K562 (cell line): ENCODE measurements around the gene CXCL9. TPM values are rescaled to one million over a fixed set of nuclear protein-coding genes. Genes with fewer than 3 reads are reported as not detected.
A peak's percentile ranks its signal among the peaks of the same experiment; 100 is the strongest.

Source experiments
- ATAC-seq: fragments of 200-7000 bp; cut with Tn5 transposase; 3 replicates; pipeline ENCODE4 v1.9.1; 2020; ENCODE audit warnings: moderate library complexity
- BruUV-seq: library from RNA; stranded (reverse); fragments of 400-500 nt; replicated peaks from 2 replicates; lab custom pipeline; 2021; lab: Mats Ljungman, UMichigan
- CTCF ChIA-PET: fragments of 300-600 bp; formaldehyde crosslinking; extraction: SDS; loops from one replicate; lab custom pipeline; 2021; ENCODE audit warnings: low intra/inter-chr PET ratio; lab: Yijun Ruan, JAX
- POLR2A ChIA-PET: fragments of 300-600, 350-650 bp; sonication (Branson Sonifier 250); formaldehyde crosslinking; extraction: SDS; loops from one replicate; lab custom pipeline; 2021; ENCODE audit warnings: antibody characterized with exemption, inconsistent platforms; lab: Yijun Ruan, JAX
- DNase-seq, 4 experiments: peaks; one replicate each; pipeline versions ENCODE4 v3.0.0 to v3.0.0-alpha.2; 2011 to 2018; ENCODE audit warnings: low spot score in 3 of 4, mixed read lengths in 3 of 4; ENCODE audit errors: extremely low read depth in 1 of 4
- FAIRE-seq: peaks from 2 replicates; lab custom pipeline; 2011; peaks lifted over from hg19 to GRCh38; lab: Jason Lieb, UNC
- H2AFZ ChIP-seq: 2 replicates; pipeline ENCODE4 v1.6.0; 2011; ENCODE audit warnings: low read depth, low read length, control low read depth, inconsistent platforms
- H3K27ac ChIP-seq: fragments of 200-600 bp; 3 replicates; pipeline ENCODE4 v1.8.0; 2011; ENCODE audit warnings: low read depth, mild to moderate bottlenecking, control low read depth, inconsistent platforms, low read length, moderate library complexity, mixed read lengths; ENCODE audit errors: extremely low read depth
- H3K27me3 ChIP-seq, 2 experiments: fragments of 300-600 bp in 1 of 2; 2 replicates in 1 of 2; 3 replicates in 1 of 2; pipeline versions ENCODE4 v1.6.0 to v1.8.0; 2011; ENCODE audit warnings: inconsistent platforms in 2 of 2, low read length in 2 of 2, mild to moderate bottlenecking in 1 of 2, mixed read lengths in 1 of 2, moderate library complexity in 1 of 2; ENCODE audit not compliant: control insufficient read depth in 2 of 2, insufficient read depth in 2 of 2
- H3K36me3 ChIP-seq: fragments of 300-600 bp; 3 replicates; pipeline ENCODE4 v1.8.0; 2011; ENCODE audit warnings: mild to moderate bottlenecking, low read length, inconsistent platforms; ENCODE audit not compliant: control insufficient read depth, insufficient read depth
- H3K4me1 ChIP-seq, 2 experiments: fragments of 200-600 bp in 1 of 2; replicated peaks in 1 of 2; 2 replicates in 1 of 2; 3 replicates in 1 of 2; pipeline versions ENCODE4 v1.5.1 to v1.8.0; 2011; ENCODE audit warnings: inconsistent platforms in 2 of 2, low read length in 2 of 2, mild to moderate bottlenecking in 1 of 2, mixed read lengths in 1 of 2, moderate library complexity in 1 of 2; ENCODE audit not compliant: control insufficient read depth in 2 of 2, insufficient read depth in 2 of 2
- H3K4me2 ChIP-seq: 2 replicates; pipeline ENCODE4 v1.6.1; 2011; ENCODE audit warnings: low read length, control low read depth, inconsistent platforms, mixed read lengths; ENCODE audit not compliant: insufficient read depth
- H3K4me3 ChIP-seq: fragments of 200-600 bp; sonication (generic), shearing (Covaris generic); 2 replicates; pipeline ENCODE4 v1.5.1; 2016; ENCODE audit warnings: control low read depth, inconsistent platforms
- H3K79me2 ChIP-seq: fragments of 200-600 bp; 3 replicates; pipeline ENCODE4 v1.8.0; 2011; ENCODE audit warnings: low read length, inconsistent platforms; ENCODE audit not compliant: control insufficient read depth, insufficient read depth
- H3K9ac ChIP-seq, 2 experiments: 2 replicates each; pipeline versions ENCODE4 v1.6.0 to v1.6.1; 2011; ENCODE audit warnings: low read depth in 2 of 2, low read length in 2 of 2, control low read depth in 1 of 2, inconsistent platforms in 1 of 2, mild to moderate bottlenecking in 1 of 2, mixed read lengths in 1 of 2; ENCODE audit not compliant: insufficient read depth in 1 of 2
- H3K9me1 ChIP-seq: one replicate; pipeline ENCODE4 v1.6.0; 2011; ENCODE audit warnings: inconsistent platforms, mild to moderate bottlenecking, low read length, moderate library complexity; ENCODE audit not compliant: control insufficient read depth, insufficient read depth
- H3K9me3 ChIP-seq: replicated peaks from 2 replicates; pipeline ENCODE4 v1.5.1; 2011; ENCODE audit warnings: low read depth, low read length, inconsistent platforms; ENCODE audit not compliant: control insufficient read depth, insufficient read depth
- H4K20me1 ChIP-seq: replicated peaks from 2 replicates; pipeline ENCODE4 v1.6.1; 2011; ENCODE audit warnings: low read length, inconsistent platforms, mixed read lengths; ENCODE audit not compliant: control insufficient read depth, insufficient read depth
- ESRRA ChIP-seq: fragments of 450-650 bp; IDR thresholded peaks from 2 replicates; pipeline ENCODE4 v1.6.1; 2014; ENCODE audit warnings: low read depth, mild to moderate bottlenecking, moderate library complexity, borderline replicate concordance
- ETV6 ChIP-seq, 3 experiments: fragments of 150-350 bp in 1 of 3; sonication (generic) in 1 of 3; formaldehyde crosslinking in 1 of 3; IDR thresholded peaks; 2 replicates each; pipeline versions ENCODE4 v1.6.1 to v1.8.0; 2014 to 2022; ENCODE audit warnings: borderline replicate concordance in 2 of 3, low read depth in 2 of 3, antibody characterized with exemption in 1 of 3, low read length in 1 of 3, mild to moderate bottlenecking in 1 of 3, missing genetic modification reagents in 1 of 3
- MGA ChIP-seq: fragments of 450-650 bp; IDR thresholded peaks from 2 replicates; pipeline ENCODE4 v1.6.1; 2016; ENCODE audit warnings: mild to moderate bottlenecking, moderate library complexity
- SMAD4 ChIP-seq: fragments of 250-450 bp; sonication (Bioruptor Pico); conservative IDR thresholded peaks from 2 replicates; pipeline ENCODE4 v1.8.0; 2021; ENCODE audit warnings: inconsistent platforms, mild to moderate bottlenecking, moderate library complexity
- ZNF217 ChIP-seq: sonication (generic); formaldehyde crosslinking; IDR thresholded peaks from 2 replicates; pipeline ENCODE4 v1.8.0; 2022; ENCODE audit warnings: mild to moderate bottlenecking, missing genetic modification reagents
- WGBS: fragments of 100-300 bp; shearing (Covaris generic); methylation state at CpG from one replicate; pipeline ENCODE4 v1.1.6; 2016; ENCODE audit warnings: low coverage, mixed read lengths; ENCODE audit not compliant: insufficient coverage; ENCODE audit errors: missing lambda C conversion rate; 5-methylcytosine and 5-hydroxymethylcytosine counted together
- in situ Hi-C: fragments of 300-500 bp; cut with MboI; formaldehyde crosslinking; loops from 4 replicates; pipeline ENCODE4 v1.15.0; 2018; ENCODE audit warnings: inconsistent platforms, mixed read lengths
- intact Hi-C: fragments of 100-400 bp; cut with micrococcal nuclease; formaldehyde crosslinking; loops from 2 replicates; pipeline ENCODE4 v1.14.2; 2022
- polyA plus RNA-seq, 8 experiments: library from polyadenylated mRNA; depleted of rRNA in 4 of 8; stranded (reverse) in 5 of 8; unstranded in 3 of 8; fragments of >200 nt; fragmentation: Nextera tagmentation in 2 of 8; fragmentation: Illumina TruSeq in 1 of 8; extraction: Ambion mirVana in 2 of 8; extraction: Trizol in 1 of 8; gene quantifications; 2 replicates each; pipeline versions ENCODE4 v1.2.1 to v1.2.3, GENCODE V29; 2011 to 2014; ENCODE audit warnings: inconsistent platforms in 1 of 8, missing spikeins in 1 of 8
- total RNA-seq, 7 experiments: library from RNA; depleted of rRNA in 6 of 7; stranded (reverse); fragments of >200 nt in 6 of 7; fragmentation: Illumina TruSeq in 2 of 7; extraction: Trizol in 2 of 7; gene quantifications; 2 replicates each; pipeline versions ENCODE4 v1.2.1 to v1.2.3, GENCODE V29; 2011 to 2021; ENCODE audit warnings: low replicate concordance in 1 of 7
- TF ChIP-seq, protein P1 (sequence below), 2 experiments: fragments of 200-800 bp in 1 of 2; sonication (Bioruptor generic) in 1 of 2; sonication (generic) in 1 of 2; formaldehyde crosslinking in 1 of 2; IDR thresholded peaks in 1 of 2; conservative IDR thresholded peaks in 1 of 2; 2 replicates each; pipeline versions ENCODE4 v1.5.0 to v1.6.1; 2016 to 2020; ENCODE audit warnings: missing compliant biosample characterization in 1 of 2, missing genetic modification characterization in 1 of 2, missing genetic modification reagents in 1 of 2

The CXCL9 gene
- total and polyA plus RNA-seq, 9 of the 15 experiments (the other 6 are each of a cell fraction or from before 2014, with no cell fraction given) = not detected

GRCh38 chr4:76036855-76037254 is 29.5 kb upstream of the CXCL9 start:
- peak; percentile 44 for FAIRE-seq
- TF ChIP-seq MGA (no peak; the same call in 1 of the 2 replicates), ZNF217 (CRISPR knock-in tag) (no peak), SMAD4 (CRISPR knock-in tag) (peak; percentile 37; the same call in 1 of the 2 replicates), ESRRA (peak; percentile 38; the same call in 1 of the 2 replicates), ETV6 (IDR thresholded peaks at IDR 0.05; ENCODE audit: borderline replicate concordance in 1 of 2, low read depth in 2 of 2, low read length in 1 of 2) (no peak), ETV6 (CRISPR knock-in tag; IDR thresholded peaks at IDR 0.05; ENCODE audit: borderline replicate concordance) (no peak)
- TF ChIP-seq, protein P1, sequence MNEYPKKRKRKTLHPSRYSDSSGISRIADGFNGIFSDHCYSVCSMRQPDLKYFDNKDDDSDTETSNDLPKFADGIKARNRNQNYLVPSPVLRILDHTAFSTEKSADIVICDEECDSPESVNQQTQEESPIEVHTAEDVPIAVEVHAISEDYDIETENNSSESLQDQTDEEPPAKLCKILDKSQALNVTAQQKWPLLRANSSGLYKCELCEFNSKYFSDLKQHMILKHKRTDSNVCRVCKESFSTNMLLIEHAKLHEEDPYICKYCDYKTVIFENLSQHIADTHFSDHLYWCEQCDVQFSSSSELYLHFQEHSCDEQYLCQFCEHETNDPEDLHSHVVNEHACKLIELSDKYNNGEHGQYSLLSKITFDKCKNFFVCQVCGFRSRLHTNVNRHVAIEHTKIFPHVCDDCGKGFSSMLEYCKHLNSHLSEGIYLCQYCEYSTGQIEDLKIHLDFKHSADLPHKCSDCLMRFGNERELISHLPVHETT (CRISPR knock-in tag; conservative IDR thresholded peaks at IDR 0.05 in 1 of 2, IDR thresholded peaks at IDR 0.05 in 1 of 2) = 0 out of 4 replicates have a peak, but pooled peaks of 1 of the 2 experiments have one; percentile 20

More at GRCh38 chr4:76036855-76037254, 29.5 kb upstream of the CXCL9 start:
- Histone ChIP-seq H3K36me3 (no peaks in the 10 kb centered on the region), H3K27me3 (no peaks in the 10 kb centered on the region; a peak in 1 of 5 replicates), H3K9ac (no peak overlapping the region), H3K4me3 (no peak overlapping the region), H3K27ac (no peak overlapping the region), H3K9me1 (no peaks in the 10 kb centered on the region), H3K4me1 (peaks cover 0 to 6% of the 10 kb centered on the region in 2 experiments; a peak in 2 of 5 replicates), H3K9me3 (no peaks in the 10 kb centered on the region), H3K79me2 (no peaks in the 10 kb centered on the region), H4K20me1 (no peaks in the 10 kb centered on the region), H3K4me2 (no peak overlapping the region; the same call in 1 of the 2 replicates), H2AFZ (peak overlapping the region; percentile 53; the same call in 1 of the 2 replicates)
- in situ Hi-C loops = no loop called here
- POLR2A ChIA-PET = interaction anchor here (0.7 to 0.8 kb wide), 2 partner anchors 8 to 41 kb away, joined by 3 read pairs; no protein-coding TSS in a partner anchor
- DNase-seq (peak in 1 of 4 experiments; percentile 26), ATAC-seq (peak; percentile 82)
- WGBS = 48% methylated on average over 3 of the region's 3 CpGs
- no TSS peak for BruUV-seq
- intact Hi-C loops = no loop called here
- CTCF ChIA-PET = no interaction called here
